ENCODE results near the gene KLK14.

DNA sequence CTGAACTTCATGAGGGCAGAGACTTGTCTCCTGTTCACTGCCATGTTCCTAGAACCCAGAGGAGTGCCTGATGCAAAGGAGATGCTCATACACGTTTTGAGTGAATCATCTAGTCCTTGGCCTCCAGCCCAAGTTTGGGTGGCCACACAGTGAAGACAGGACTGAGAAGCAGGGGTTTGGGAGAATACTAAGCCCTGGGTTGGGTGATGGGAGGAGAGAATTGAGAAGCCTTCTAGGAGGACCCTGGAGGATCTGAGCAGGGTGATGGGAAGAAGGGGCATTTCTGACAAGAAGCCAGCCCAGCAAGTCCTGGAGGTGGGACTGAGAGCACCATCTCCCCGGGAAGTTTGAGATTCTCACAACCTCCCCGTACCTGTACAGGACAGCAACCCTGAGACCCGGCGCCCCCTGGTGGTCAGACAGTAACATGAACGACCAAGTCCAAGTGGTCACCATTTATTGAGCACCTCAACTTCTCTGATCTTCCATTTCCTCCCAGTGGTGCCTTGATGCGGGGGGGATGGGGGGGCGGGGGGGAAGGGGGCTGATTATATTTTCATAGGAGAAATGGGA is 14.6 kb upstream of the KLK14 start:
- TF ChIP-seq, protein P1, sequence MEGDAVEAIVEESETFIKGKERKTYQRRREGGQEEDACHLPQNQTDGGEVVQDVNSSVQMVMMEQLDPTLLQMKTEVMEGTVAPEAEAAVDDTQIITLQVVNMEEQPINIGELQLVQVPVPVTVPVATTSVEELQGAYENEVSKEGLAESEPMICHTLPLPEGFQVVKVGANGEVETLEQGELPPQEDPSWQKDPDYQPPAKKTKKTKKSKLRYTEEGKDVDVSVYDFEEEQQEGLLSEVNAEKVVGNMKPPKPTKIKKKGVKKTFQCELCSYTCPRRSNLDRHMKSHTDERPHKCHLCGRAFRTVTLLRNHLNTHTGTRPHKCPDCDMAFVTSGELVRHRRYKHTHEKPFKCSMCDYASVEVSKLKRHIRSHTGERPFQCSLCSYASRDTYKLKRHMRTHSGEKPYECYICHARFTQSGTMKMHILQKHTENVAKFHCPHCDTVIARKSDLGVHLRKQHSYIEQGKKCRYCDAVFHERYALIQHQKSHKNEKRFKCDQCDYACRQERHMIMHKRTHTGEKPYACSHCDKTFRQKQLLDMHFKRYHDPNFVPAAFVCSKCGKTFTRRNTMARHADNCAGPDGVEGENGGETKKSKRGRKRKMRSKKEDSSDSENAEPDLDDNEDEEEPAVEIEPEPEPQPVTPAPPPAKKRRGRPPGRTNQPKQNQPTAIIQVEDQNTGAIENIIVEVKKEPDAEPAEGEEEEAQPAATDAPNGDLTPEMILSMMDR (IDR thresholded peaks at IDR 0.05): peak; percentile 62 to 81 (median 71)
- TF ChIP-seq POLR2A (IDR thresholded peaks at IDR 0.05): no peak
